HepG2 (cell line): ENCODE data around the gene CDH8.

Experiments used
- HMG20A ChIP-seq: IDR thresholded peaks from 2 replicates; pipeline ENCODE4 v1.6.1; 2016; ENCODE audit warnings: borderline replicate concordance
- TF ChIP-seq, protein P1 (sequence below): sonication (generic); formaldehyde crosslinking; IDR thresholded peaks from 2 replicates; pipeline ENCODE4 v1.4.0; 2020; ENCODE audit warnings: mild to moderate bottlenecking, missing genetic modification reagents, borderline replicate concordance
- TF ChIP-seq, protein P2 (sequence below): IDR thresholded peaks from 2 replicates; pipeline ENCODE4 v1.6.1; 2016

- TF ChIP-seq, protein P1, sequence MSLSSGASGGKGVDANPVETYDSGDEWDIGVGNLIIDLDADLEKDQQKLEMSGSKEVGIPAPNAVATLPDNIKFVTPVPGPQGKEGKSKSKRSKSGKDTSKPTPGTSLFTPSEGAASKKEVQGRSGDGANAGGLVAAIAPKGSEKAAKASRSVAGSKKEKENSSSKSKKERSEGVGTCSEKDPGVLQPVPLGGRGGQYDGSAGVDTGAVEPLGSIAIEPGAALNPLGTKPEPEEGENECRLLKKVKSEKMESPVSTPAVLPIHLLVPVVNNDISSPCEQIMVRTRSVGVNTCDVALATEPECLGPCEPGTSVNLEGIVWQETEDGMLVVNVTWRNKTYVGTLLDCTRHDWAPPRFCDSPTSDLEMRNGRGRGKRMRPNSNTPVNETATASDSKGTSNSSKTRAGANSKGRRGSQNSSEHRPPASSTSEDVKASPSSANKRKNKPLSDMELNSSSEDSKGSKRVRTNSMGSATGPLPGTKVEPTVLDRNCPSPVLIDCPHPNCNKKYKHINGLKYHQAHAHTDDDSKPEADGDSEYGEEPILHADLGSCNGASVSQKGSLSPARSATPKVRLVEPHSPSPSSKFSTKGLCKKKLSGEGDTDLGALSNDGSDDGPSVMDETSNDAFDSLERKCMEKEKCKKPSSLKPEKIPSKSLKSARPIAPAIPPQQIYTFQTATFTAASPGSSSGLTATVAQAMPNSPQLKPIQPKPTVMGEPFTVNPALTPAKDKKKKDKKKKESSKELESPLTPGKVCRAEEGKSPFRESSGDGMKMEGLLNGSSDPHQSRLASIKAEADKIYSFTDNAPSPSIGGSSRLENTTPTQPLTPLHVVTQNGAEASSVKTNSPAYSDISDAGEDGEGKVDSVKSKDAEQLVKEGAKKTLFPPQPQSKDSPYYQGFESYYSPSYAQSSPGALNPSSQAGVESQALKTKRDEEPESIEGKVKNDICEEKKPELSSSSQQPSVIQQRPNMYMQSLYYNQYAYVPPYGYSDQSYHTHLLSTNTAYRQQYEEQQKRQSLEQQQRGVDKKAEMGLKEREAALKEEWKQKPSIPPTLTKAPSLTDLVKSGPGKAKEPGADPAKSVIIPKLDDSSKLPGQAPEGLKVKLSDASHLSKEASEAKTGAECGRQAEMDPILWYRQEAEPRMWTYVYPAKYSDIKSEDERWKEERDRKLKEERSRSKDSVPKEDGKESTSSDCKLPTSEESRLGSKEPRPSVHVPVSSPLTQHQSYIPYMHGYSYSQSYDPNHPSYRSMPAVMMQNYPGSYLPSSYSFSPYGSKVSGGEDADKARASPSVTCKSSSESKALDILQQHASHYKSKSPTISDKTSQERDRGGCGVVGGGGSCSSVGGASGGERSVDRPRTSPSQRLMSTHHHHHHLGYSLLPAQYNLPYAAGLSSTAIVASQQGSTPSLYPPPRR (CRISPR knock-in tag): no peak
- no peak for TF ChIP-seq HMG20A
- TF ChIP-seq, protein P2, sequence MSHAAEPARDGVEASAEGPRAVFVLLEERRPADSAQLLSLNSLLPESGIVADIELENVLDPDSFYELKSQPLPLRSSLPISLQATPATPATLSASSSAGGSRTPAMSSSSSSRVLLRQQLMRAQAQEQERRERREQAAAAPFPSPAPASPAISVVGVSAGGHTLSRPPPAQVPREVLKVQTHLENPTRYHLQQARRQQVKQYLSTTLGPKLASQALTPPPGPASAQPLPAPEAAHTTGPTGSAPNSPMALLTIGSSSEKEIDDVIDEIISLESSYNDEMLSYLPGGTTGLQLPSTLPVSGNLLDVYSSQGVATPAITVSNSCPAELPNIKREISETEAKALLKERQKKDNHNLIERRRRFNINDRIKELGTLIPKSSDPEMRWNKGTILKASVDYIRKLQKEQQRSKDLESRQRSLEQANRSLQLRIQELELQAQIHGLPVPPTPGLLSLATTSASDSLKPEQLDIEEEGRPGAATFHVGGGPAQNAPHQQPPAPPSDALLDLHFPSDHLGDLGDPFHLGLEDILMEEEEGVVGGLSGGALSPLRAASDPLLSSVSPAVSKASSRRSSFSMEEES (CRISPR knock-in tag): no peak
Observed at GRCh38 chr16:61820820-61821219, 215.4 kb downstream of the CDH8 start.
